HG03460 (cell line): ENCODE results near the gene TAF6.

Experiments
- ATAC-seq: cut with Tn5 transposase; IDR thresholded peaks from one replicate; pipeline ENCODE4 v1.9.1; 2021; ENCODE audit not compliant: unreplicated experiment

TAF6 gene

GRCh38 chr7:100075418-100075817 lies 43.7 kb downstream of the TAF6 start:
- no peak for ATAC-seq

- no peak for ATAC-seq
Observed at GRCh38 chr7:100074841-100075240, 44.3 kb downstream of the TAF6 start.

GRCh38 chr7:100072462-100072861 lies 46.7 kb downstream of the TAF6 start:
- no peak for ATAC-seq

GRCh38 chr7:100071018-100071723 lies 48.0 kb downstream of the TAF6 start:
- no peak for ATAC-seq

GRCh38 chr7:100069991-100070390 lies 49.2 kb downstream of the TAF6 start:
- no peak for ATAC-seq

GRCh38 chr7:100066953-100067352 lies 52.2 kb downstream of the TAF6 start:
- no peak for ATAC-seq

GRCh38 chr7:100065452-100066186 lies 53.5 kb downstream of the TAF6 start:
- ATAC-seq, result no peak

- ATAC-seq, result no peak
Observed at GRCh38 chr7:100064162-100064561, 55.0 kb downstream of the TAF6 start.

GRCh38 chr7:100063376-100063775 lies 55.8 kb downstream of the TAF6 start:
- no peak for ATAC-seq

- ATAC-seq, result no peak
Observed at GRCh38 chr7:100061518-100062193, 57.5 kb downstream of the TAF6 start.

GRCh38 chr7:100059251-100059739 lies 59.9 kb downstream of the TAF6 start:
- ATAC-seq, result no peak
